SK-N-SH (cell line): ENCODE results near the gene AP4M1.
A peak's percentile ranks its signal among the peaks of the same experiment; 100 is the strongest.

Source experiments
- CTCF ChIP-seq: fragments of 200-600 bp; sonication (generic); IDR thresholded peaks from 2 replicates; pipeline ENCODE4 v1.6.1; 2017; ENCODE audit warnings: antibody characterized with exemption, mild to moderate bottlenecking, moderate library complexity
- MXI1 ChIP-seq: IDR thresholded peaks from 2 replicates; pipeline ENCODE4 v1.6.1; 2012; ENCODE audit warnings: mild to moderate bottlenecking, low read depth, low read length, improper control_type of control experiment
- NFIC ChIP-seq: IDR thresholded peaks from 2 replicates; pipeline ENCODE4 v1.4.0; 2012; ENCODE audit warnings: borderline replicate concordance
- NRF1 ChIP-seq: IDR thresholded peaks from 2 replicates; pipeline ENCODE4 v1.6.1; 2012; ENCODE audit warnings: low read depth, mild to moderate bottlenecking, low read length
- POLR2AphosphoS5 ChIP-seq: IDR thresholded peaks from 2 replicates; pipeline ENCODE4 v1.6.1; 2012; ENCODE audit warnings: low read depth, low read length
- RAD21 ChIP-seq: IDR thresholded peaks from 2 replicates; pipeline ENCODE4 v1.6.1; 2012; ENCODE audit warnings: mild to moderate bottlenecking, low read length
- REST ChIP-seq: IDR thresholded peaks from 2 replicates; pipeline ENCODE4 v1.6.1; 2012; ENCODE audit warnings: mild to moderate bottlenecking, low read depth, low read length, moderate library complexity
- SIN3A ChIP-seq: IDR thresholded peaks from 2 replicates; pipeline ENCODE4 v1.6.1; 2012; ENCODE audit warnings: low read depth, mild to moderate bottlenecking, low read length, moderate library complexity, borderline replicate concordance
- TAF1 ChIP-seq: IDR thresholded peaks from 2 replicates; pipeline ENCODE4 v1.6.1; 2012; ENCODE audit warnings: low read depth, mild to moderate bottlenecking, low read length, moderate library complexity, borderline replicate concordance
- TEAD4 ChIP-seq: IDR thresholded peaks from 2 replicates; pipeline ENCODE4 v1.4.0; 2012; ENCODE audit warnings: mild to moderate bottlenecking, borderline replicate concordance; ENCODE audit not compliant: insufficient read depth
- USF2 ChIP-seq: fragments of 150-350 bp; IDR thresholded peaks from 2 replicates; pipeline ENCODE4 v1.6.1; 2017; ENCODE audit warnings: antibody characterized with exemption, low read length, low read depth, borderline replicate concordance

- TF ChIP-seq CTCF = peak; percentile 51
- peak; percentile 78 for TF ChIP-seq RAD21
- no peak for TF ChIP-seq REST
- no peak for TF ChIP-seq TEAD4
- TF ChIP-seq USF2 = no peak
- TF ChIP-seq POLR2AphosphoS5 = no peak
- TF ChIP-seq SIN3A = no peak
- no peak for TF ChIP-seq MXI1
- TF ChIP-seq NFIC = no peak
- no peak for TF ChIP-seq NRF1
- TF ChIP-seq TAF1 = no peak
Measured at GRCh38 chr7:100053215-100053614, 48.2 kb upstream of the AP4M1 start.
